ENCODE measurements around the gene DOCK2. TPM values are rescaled to one million over a fixed set of nuclear protein-coding genes. Genes with fewer than 3 reads are reported as not detected.

The DOCK2 gene
- total and polyA plus RNA-seq, 2 donors (not counting 3 experiments of a cell fraction or from before 2014, with no cell fraction given) = 0.62 to 4.8 TPM

DNA sequence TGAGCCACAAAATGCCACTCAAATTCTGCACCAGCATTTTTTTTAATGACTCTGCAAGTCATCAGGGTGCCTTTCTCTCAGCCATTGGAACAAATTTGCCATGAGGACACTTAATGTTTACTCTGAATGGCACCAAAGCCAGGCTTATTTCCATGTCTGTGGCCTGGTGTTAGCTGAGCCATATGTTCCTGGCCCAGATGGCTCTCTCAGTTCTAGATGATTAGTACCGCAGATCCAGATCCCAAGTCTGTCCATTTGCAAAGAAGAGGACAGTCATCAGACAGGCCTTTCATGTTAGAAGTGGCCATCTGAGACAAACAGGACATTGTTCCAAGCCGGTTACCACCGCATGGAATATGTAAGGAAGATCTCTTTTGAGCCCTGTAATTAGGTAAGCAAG, 272.9 kb downstream of the DOCK2 start:
- Histone ChIP-seq H3K4me1 (ENCODE audit: control insufficient read depth, extremely low read depth, insufficient read depth, low read length) (no peaks in the 10 kb centered on the region), H4K20me1 (replicated peaks; ENCODE audit: control insufficient read depth, extremely low read depth, insufficient read depth, low read length) (no peaks in the 10 kb centered on the region), H3K9me1 (replicated peaks; ENCODE audit: control insufficient read depth, extremely low read depth, insufficient read depth, low read length) (no peaks in the 10 kb centered on the region), H3K4me2 (ENCODE audit: insufficient read depth, low read length) (no peak overlapping the region), H2AFZ (ENCODE audit: low read depth, low read length) (no peak overlapping the region), H3K4me3 (replicated peaks in 1 of 3; ENCODE audit: insufficient read depth in 1 of 3, low read depth in 1 of 3, low read length in 3 of 3) (no peak overlapping the region), H3K79me2 (ENCODE audit: control insufficient read depth, insufficient read depth, low read length) (peaks cover 5% of the 10 kb centered on the region), H3K9ac (replicated peaks; ENCODE audit: extremely low read depth, insufficient read depth, low read length) (no peak overlapping the region), H3K9me3 (replicated peaks; ENCODE audit: control insufficient read depth, insufficient read depth, low read length) (no peaks in the 10 kb centered on the region), H3K36me3 (ENCODE audit: control insufficient read depth in 2 of 2, extremely low read depth in 1 of 2, insufficient read depth in 2 of 2, low read length in 2 of 2) (no peaks in the 10 kb centered on the region), H3K27ac (ENCODE audit: insufficient read depth, low read depth, low read length) (no peak overlapping the region), H3K27me3 (ENCODE audit: control insufficient read depth in 2 of 2, insufficient read depth in 2 of 2, low read length in 2 of 2) (no peaks in the 10 kb centered on the region)
- TF ChIP-seq POLR2A (IDR thresholded peaks at IDR 0.05; ENCODE audit: low read depth, low read length) (no peak), JUN (IDR thresholded peaks at IDR 0.05; ENCODE audit: borderline replicate concordance, insufficient read depth, insufficient read length, low read depth) (no peak), FOS (IDR thresholded peaks at IDR 0.05; ENCODE audit: borderline replicate concordance, insufficient read depth, low read length) (no peak), GATA2 (IDR thresholded peaks at IDR 0.05; ENCODE audit: insufficient read depth, insufficient read length, low read depth, low read length) (no peak), MYC (IDR thresholded peaks at IDR 0.05; ENCODE audit: low read depth, low read length) (no peak), EZH2 (IDR thresholded peaks at IDR 0.05; ENCODE audit: borderline replicate concordance, low read depth, low read length, severe bottlenecking) (no peak)
- TF ChIP-seq, protein P1, sequence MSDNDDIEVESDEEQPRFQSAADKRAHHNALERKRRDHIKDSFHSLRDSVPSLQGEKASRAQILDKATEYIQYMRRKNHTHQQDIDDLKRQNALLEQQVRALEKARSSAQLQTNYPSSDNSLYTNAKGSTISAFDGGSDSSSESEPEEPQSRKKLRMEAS (IDR thresholded peaks at IDR 0.05; ENCODE audit: insufficient read depth, insufficient read length) = no peak
- TF ChIP-seq, protein P2, sequence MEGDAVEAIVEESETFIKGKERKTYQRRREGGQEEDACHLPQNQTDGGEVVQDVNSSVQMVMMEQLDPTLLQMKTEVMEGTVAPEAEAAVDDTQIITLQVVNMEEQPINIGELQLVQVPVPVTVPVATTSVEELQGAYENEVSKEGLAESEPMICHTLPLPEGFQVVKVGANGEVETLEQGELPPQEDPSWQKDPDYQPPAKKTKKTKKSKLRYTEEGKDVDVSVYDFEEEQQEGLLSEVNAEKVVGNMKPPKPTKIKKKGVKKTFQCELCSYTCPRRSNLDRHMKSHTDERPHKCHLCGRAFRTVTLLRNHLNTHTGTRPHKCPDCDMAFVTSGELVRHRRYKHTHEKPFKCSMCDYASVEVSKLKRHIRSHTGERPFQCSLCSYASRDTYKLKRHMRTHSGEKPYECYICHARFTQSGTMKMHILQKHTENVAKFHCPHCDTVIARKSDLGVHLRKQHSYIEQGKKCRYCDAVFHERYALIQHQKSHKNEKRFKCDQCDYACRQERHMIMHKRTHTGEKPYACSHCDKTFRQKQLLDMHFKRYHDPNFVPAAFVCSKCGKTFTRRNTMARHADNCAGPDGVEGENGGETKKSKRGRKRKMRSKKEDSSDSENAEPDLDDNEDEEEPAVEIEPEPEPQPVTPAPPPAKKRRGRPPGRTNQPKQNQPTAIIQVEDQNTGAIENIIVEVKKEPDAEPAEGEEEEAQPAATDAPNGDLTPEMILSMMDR (IDR thresholded peaks at IDR 0.05; ENCODE audit: extremely low read depth in 1 of 2, insufficient read depth in 1 of 2, low read depth in 1 of 2, low read length in 2 of 2) = no peak
- BruUV-seq (replicated peaks) = no TSS peak
- intact Hi-C loops (cut with micrococcal nuclease) (loop anchor here (5.0 kb wide), 1 partner anchor 307 kb away; no protein-coding TSS in a partner anchor), dilution Hi-C loops (cut with MboI; ENCODE audit: extremely low pct_ligation_motif_present, low sequenced_read_pairs) (no loop called here)
- POLR2A ChIA-PET = no interaction called here
- CTCF ChIA-PET = interaction anchor here (1.2 to 1.4 kb wide), 2 partner anchors 70 to 161 kb away, joined by 3 to 4 read pairs; partner anchors contain the start of gene INSYN2B
- FAIRE-seq (no peak), DNase-seq (ENCODE audit: low read depth, low spot score) (no peak)
